Mesothelial cell of epicardium (in vitro differentiated cells): ENCODE data around the gene SPINT1. TPM values are rescaled to one million over a fixed set of nuclear protein-coding genes. Genes with fewer than 3 reads are reported as not detected.

Experiments
- DNase-seq, 2 experiments: peaks; one replicate each; pipeline ENCODE4 v3.0.0; 2021; ENCODE audit warnings: low spot score in 2 of 2; ENCODE audit not compliant: unreplicated experiment in 2 of 2
- H3K27ac Mint-ChIP-seq: 2 replicates; pipeline ENCODE4 v1.8.0; 2021; ENCODE audit warnings: mixed read lengths
- H3K27me3 Mint-ChIP-seq: 2 replicates; pipeline ENCODE4 v1.8.0; 2021; ENCODE audit warnings: low read depth, mixed read lengths
- H3K36me3 Mint-ChIP-seq: 2 replicates; pipeline ENCODE4 v1.8.0; 2021; ENCODE audit warnings: mixed read lengths
- H3K4me1 Mint-ChIP-seq: 2 replicates; pipeline ENCODE4 v1.8.0; 2021; ENCODE audit warnings: mixed read lengths
- H3K4me3 Mint-ChIP-seq: 2 replicates; pipeline ENCODE4 v1.8.0; 2021; ENCODE audit warnings: mild to moderate bottlenecking, moderate library complexity, mixed read lengths
- H3K9me3 Mint-ChIP-seq: 2 replicates; pipeline ENCODE4 v1.8.0; 2021; ENCODE audit warnings: mixed read lengths
- total RNA-seq: library from RNA; stranded (reverse); gene quantifications from 3 replicates; pipeline ENCODE4 v1.2.1, GENCODE V29; 2021
- TF ChIP-seq, protein P1 (sequence below): fragments of 200-600 bp; sonication (generic); IDR thresholded peaks from one replicate; pipeline ENCODE4 v1.5.0; 2021; ENCODE audit warnings: antibody characterized with exemption; ENCODE audit not compliant: unreplicated experiment

The SPINT1 gene
- total RNA-seq, 1 donor from 2014 or later, result 147 TPM

DNA sequence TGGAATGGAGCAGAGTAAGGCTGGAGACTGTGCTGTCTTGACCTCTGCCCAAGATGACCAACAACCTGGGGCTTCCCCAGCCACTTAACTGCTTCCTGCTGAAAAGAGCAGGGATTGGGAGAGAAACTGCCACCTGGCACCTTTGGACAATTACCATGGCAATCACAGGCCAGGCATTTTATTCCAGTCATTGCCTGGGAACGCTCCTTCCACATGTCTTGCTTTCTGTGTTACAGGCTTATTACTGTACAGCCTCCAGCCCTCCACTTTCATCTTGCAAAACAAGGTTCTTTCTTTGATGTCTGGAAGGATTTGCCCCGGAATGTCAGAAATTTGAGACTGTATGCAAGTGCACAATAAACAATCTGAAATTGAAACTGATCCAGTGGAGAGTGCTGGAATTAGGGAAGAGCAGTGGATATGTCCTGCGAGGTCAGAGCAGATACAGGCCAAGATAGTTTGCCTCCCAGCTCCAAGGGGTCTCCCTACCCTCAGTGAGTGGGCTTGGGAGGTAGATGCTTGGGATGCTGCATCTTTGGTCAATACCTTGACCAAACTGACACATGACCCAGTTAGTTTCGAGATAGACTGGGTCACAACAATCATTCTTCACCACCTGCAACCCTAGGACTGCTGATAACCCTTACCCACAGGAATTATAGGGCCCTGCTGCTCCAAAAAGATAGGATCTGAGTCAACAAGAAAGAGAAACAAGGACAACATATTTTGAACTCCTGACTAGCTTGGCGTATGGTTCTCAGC is 18.0 kb upstream of the SPINT1 start:
- H3K36me3 Mint-ChIP-seq, result no peaks in the 10 kb centered on the region
- peak overlapping the region; percentile 79 for H3K27ac Mint-ChIP-seq

DNA sequence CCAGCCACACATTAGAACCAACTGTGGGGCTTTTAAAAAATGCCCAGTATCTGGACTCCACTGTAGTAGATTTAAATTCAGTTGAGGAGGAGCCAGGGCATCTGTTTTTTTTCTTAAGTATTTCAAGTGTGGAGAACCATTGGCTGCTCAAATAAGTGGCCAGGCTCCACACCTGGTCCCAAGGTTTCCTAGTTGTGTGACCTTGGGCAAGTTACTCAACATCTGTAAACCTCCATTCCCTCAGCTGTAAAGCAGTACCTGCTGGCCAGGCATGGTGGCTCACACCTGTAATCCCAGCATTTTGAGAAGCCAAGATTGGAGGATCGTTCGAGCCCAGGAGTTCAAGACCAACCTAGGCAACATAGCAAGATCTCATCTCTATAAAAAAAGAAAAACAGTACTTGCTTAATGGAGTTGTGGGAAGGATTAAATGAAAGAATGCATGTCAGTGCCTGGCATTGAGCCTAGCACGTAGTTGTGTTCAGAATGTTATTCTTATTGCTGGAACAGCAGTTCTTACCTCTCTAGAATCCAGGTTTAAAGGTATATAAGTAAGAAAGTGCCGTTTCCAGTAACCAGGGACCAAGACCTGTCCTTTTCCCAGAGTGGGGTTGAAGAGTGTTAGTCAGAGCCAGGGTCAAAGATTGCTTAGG is 17.3 kb upstream of the SPINT1 start:
- Mint-ChIP-seq H3K27ac (peak overlapping the region; percentile 79), H3K4me3 (no peak overlapping the region), H3K9me3 (no peaks in the 10 kb centered on the region), H3K4me1 (peaks cover 14% of the 10 kb centered on the region), H3K36me3 (peaks cover under 1% of the 10 kb centered on the region), H3K27me3 (no peaks in the 10 kb centered on the region)
- no peak for DNase-seq
- TF ChIP-seq, protein P1, sequence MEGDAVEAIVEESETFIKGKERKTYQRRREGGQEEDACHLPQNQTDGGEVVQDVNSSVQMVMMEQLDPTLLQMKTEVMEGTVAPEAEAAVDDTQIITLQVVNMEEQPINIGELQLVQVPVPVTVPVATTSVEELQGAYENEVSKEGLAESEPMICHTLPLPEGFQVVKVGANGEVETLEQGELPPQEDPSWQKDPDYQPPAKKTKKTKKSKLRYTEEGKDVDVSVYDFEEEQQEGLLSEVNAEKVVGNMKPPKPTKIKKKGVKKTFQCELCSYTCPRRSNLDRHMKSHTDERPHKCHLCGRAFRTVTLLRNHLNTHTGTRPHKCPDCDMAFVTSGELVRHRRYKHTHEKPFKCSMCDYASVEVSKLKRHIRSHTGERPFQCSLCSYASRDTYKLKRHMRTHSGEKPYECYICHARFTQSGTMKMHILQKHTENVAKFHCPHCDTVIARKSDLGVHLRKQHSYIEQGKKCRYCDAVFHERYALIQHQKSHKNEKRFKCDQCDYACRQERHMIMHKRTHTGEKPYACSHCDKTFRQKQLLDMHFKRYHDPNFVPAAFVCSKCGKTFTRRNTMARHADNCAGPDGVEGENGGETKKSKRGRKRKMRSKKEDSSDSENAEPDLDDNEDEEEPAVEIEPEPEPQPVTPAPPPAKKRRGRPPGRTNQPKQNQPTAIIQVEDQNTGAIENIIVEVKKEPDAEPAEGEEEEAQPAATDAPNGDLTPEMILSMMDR, result no peak

More for the DNA sequence above, 18.0 kb upstream of the SPINT1 start:
- TF ChIP-seq, protein P1, result no peak
- Mint-ChIP-seq H3K27me3 (no peaks in the 10 kb centered on the region), H3K9me3 (no peaks in the 10 kb centered on the region), H3K4me3 (no peak overlapping the region), H3K4me1 (peaks cover 14% of the 10 kb centered on the region)
- no peak for DNase-seq

GRCh38 chr15:40828447-40829036 is 15.3 kb upstream of the SPINT1 start, which contains the start of gene PPP1R14D:
Gene PPP1R14D (minus strand): TSS chr15:40828708. CDS start chr15:40828641, 67 bp downstream.
- H3K27me3 Mint-ChIP-seq, result no peaks in the 10 kb centered on the region
- H3K9me3 Mint-ChIP-seq, result peaks cover 3% of the 10 kb centered on the region
- no peak for DNase-seq
- TF ChIP-seq, protein P1, result no peak
- H3K27ac Mint-ChIP-seq, result no peak within 1 kb of the TSS
- peaks cover 8% of the 10 kb centered on the region for H3K36me3 Mint-ChIP-seq
- peaks cover 14% of the 10 kb centered on the region for H3K4me1 Mint-ChIP-seq
- no peak within 1 kb of the TSS for H3K4me3 Mint-ChIP-seq

DNA sequence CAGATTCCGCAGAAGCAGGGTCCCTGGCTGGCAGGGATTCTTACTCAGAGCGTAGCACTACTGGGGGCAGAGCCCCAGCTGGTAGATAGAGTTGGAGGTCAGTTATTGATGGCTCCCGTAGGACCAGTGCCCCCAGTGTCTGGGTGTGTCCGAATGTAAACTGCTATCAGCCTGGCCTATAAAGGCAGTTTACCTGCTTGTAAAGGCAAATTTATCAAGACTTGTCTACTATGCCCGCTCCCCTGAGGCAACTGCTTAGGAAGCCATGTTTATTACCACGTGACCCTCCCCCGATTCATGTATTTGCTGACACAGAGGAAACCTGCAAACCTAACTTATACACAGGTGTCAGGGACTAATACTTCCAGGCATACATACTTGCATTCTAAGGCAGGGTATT is 14.7 kb upstream of the SPINT1 start:
- no peak for DNase-seq
- H3K27ac Mint-ChIP-seq, result no peak overlapping the region

GRCh38 chr15:40830884-40831283 is 13.0 kb upstream of the SPINT1 start:
- DNase-seq, result no peak
- TF ChIP-seq, protein P1, result no peak
- Mint-ChIP-seq H3K4me3 (no peak overlapping the region), H3K9me3 (peaks cover 3% of the 10 kb centered on the region), H3K36me3 (peaks cover 8% of the 10 kb centered on the region), H3K27ac (no peak overlapping the region), H3K27me3 (no peaks in the 10 kb centered on the region), H3K4me1 (peaks cover 4% of the 10 kb centered on the region)

More for the DNA sequence above, 14.7 kb upstream of the SPINT1 start:
- no peak overlapping the region for H3K4me3 Mint-ChIP-seq
- TF ChIP-seq, protein P1, result no peak
- H3K4me1 Mint-ChIP-seq, result peaks cover 14% of the 10 kb centered on the region
- no peaks in the 10 kb centered on the region for H3K27me3 Mint-ChIP-seq
- H3K36me3 Mint-ChIP-seq, result peaks cover 8% of the 10 kb centered on the region
- peaks cover 3% of the 10 kb centered on the region for H3K9me3 Mint-ChIP-seq
